CD14-positive monocyte (primary cell): ENCODE results near the gene MIPEP. TPM values are rescaled to one million over a fixed set of nuclear protein-coding genes. Genes with fewer than 3 reads are reported as not detected.

Experiments used
- DNase-seq, 3 donors: peaks; one replicate each; pipeline ENCODE4 v3.0.0-alpha.2; 2011 to 2022
- H2AFZ ChIP-seq: 2 replicates; pipeline ENCODE4 v1.6.0; 2012; ENCODE audit warnings: mild to moderate bottlenecking, low read depth, low read length, inconsistent platforms; ENCODE audit not compliant: insufficient read depth, poor library complexity, severe bottlenecking
- H3K27ac ChIP-seq, 2 donors: 1 replicate in 1 of 2; 2 replicates in 1 of 2; pipeline ENCODE4 v1.5.1; 2012 to 2013; ENCODE audit warnings: low read length in 2 of 2, control low read depth in 1 of 2, inconsistent platforms in 1 of 2, low read depth in 1 of 2, mild to moderate bottlenecking in 1 of 2
- H3K27me3 ChIP-seq, 2 donors: one replicate each; pipeline versions ENCODE4 v1.6.0 to v1.6.1; 2011 to 2013; ENCODE audit warnings: low read length in 2 of 2; ENCODE audit not compliant: control insufficient read depth in 2 of 2, insufficient read depth in 2 of 2
- H3K36me3 ChIP-seq, 2 donors: replicated peaks in 1 of 2; 1 replicate in 1 of 2; 2 replicates in 1 of 2; pipeline versions ENCODE4 v1.5.1 to v1.6.1; 2012 to 2013; ENCODE audit warnings: low read length in 2 of 2, control low read depth in 1 of 2, inconsistent platforms in 1 of 2, mild to moderate bottlenecking in 1 of 2; ENCODE audit not compliant: insufficient read depth in 2 of 2, control insufficient read depth in 1 of 2
- H3K4me1 ChIP-seq, 2 donors: 1 replicate in 1 of 2; 2 replicates in 1 of 2; pipeline versions ENCODE4 v1.5.1 to v1.6.1; 2012 to 2013; ENCODE audit warnings: low read length in 2 of 2, control low read depth in 1 of 2, inconsistent platforms in 1 of 2, mild to moderate bottlenecking in 1 of 2, moderate library complexity in 1 of 2; ENCODE audit not compliant: insufficient read depth in 2 of 2, control insufficient read depth in 1 of 2
- H3K4me2 ChIP-seq: replicated peaks from 2 replicates; pipeline ENCODE3; 2012; ENCODE audit warnings: low read length, moderate library complexity, mild to moderate bottlenecking; ENCODE audit not compliant: poor library complexity, severe bottlenecking; ENCODE audit errors: extremely low read depth
- H3K4me3 ChIP-seq, 3 experiments: fragments of 200-600 bp in 1 of 3; sonication (generic) in 1 of 3; replicated peaks in 1 of 3; 1 replicate in 2 of 3; 2 replicates in 1 of 3; pipeline ENCODE4 v1.5.1; 2011 to 2013; ENCODE audit warnings: low read length in 3 of 3, mild to moderate bottlenecking in 3 of 3, control low read depth in 2 of 3, low read depth in 2 of 3, inconsistent platforms in 1 of 3, moderate library complexity in 1 of 3
- H3K79me2 ChIP-seq: 2 replicates; pipeline ENCODE4 v1.6.0; 2012; ENCODE audit warnings: mild to moderate bottlenecking, control low read depth, inconsistent platforms, low read length, moderate library complexity; ENCODE audit not compliant: insufficient read depth
- H3K9ac ChIP-seq: 2 replicates; pipeline ENCODE4 v1.6.0; 2017; ENCODE audit warnings: low read length, mild to moderate bottlenecking; ENCODE audit not compliant: insufficient read depth, poor library complexity, severe bottlenecking
- H3K9me3 ChIP-seq, 2 donors: replicated peaks in 1 of 2; 1 replicate in 1 of 2; 2 replicates in 1 of 2; pipeline versions ENCODE4 v1.5.1 to v1.6.1; 2012 to 2013; ENCODE audit warnings: low read length in 2 of 2, control low read depth in 1 of 2; ENCODE audit not compliant: control insufficient read depth in 1 of 2, insufficient read depth in 1 of 2
- H4K20me1 ChIP-seq: 2 replicates; pipeline ENCODE4 v1.6.0; 2012; ENCODE audit warnings: mild to moderate bottlenecking, low read length, control low read depth, moderate library complexity; ENCODE audit not compliant: insufficient read depth
- H3K27ac Mint-ChIP-seq, 7 donors: one replicate each; pipeline ENCODE4 v1.8.0; 2020; ENCODE audit warnings: mild to moderate bottlenecking in 7 of 7, mixed read lengths in 7 of 7, moderate library complexity in 6 of 7, inconsistent platforms in 2 of 7
- H3K27me3 Mint-ChIP-seq, 3 donors: one replicate each; pipeline ENCODE4 v1.8.0; 2021 to 2022; ENCODE audit warnings: low read depth in 3 of 3, mild to moderate bottlenecking in 3 of 3, mixed read lengths in 3 of 3, moderate library complexity in 3 of 3, inconsistent platforms in 1 of 3
- H3K36me3 Mint-ChIP-seq, 2 donors: one replicate each; pipeline ENCODE4 v1.8.0; 2020; ENCODE audit warnings: mixed read lengths in 2 of 2, inconsistent platforms in 1 of 2, mild to moderate bottlenecking in 1 of 2
- H3K4me1 Mint-ChIP-seq: one replicate; pipeline ENCODE4 v1.8.0; 2020; ENCODE audit warnings: mild to moderate bottlenecking, mixed read lengths
- H3K4me3 Mint-ChIP-seq, 2 donors: one replicate each; pipeline ENCODE4 v1.8.0; 2020; ENCODE audit warnings: mild to moderate bottlenecking in 2 of 2, mixed read lengths in 2 of 2, moderate library complexity in 1 of 2
- H3K9me3 Mint-ChIP-seq, 7 donors: one replicate each; pipeline ENCODE4 v1.8.0; 2020 to 2022; ENCODE audit warnings: mixed read lengths in 7 of 7, mild to moderate bottlenecking in 6 of 7, moderate library complexity in 6 of 7, inconsistent platforms in 2 of 7
- WGBS: methylation state at CpG from one replicate; pipeline ENCODE4 v1.1.5; 2013; ENCODE audit warnings: missing lambda C conversion rate; ENCODE audit not compliant: insufficient coverage; 5-methylcytosine and 5-hydroxymethylcytosine counted together
- intact Hi-C, 2 donors: fragments of 100-400 bp; cut with micrococcal nuclease; formaldehyde crosslinking; loops; one replicate each; pipeline versions ENCODE4 v1.15.0 to v1.15.1; 2023
- polyA plus RNA-seq, 3 donors: library from polyadenylated mRNA; depleted of rRNA in 1 of 3; unstranded in 2 of 3; stranded (reverse) in 1 of 3; fragments of 300-500 nt in 2 of 3; fragments of >200 nt in 1 of 3; fragmentation: Illumina TruSeq in 2 of 3; gene quantifications; 1 replicate in 2 of 3; 2 replicates in 1 of 3; pipeline ENCODE4 v1.2.3, GENCODE V29; 2012 to 2021
- TF ChIP-seq, protein P1 (sequence below): fragments of 200-600 bp; IDR thresholded peaks from one replicate; pipeline ENCODE4 v1.8.0; 2022; ENCODE audit warnings: antibody characterized with exemption, mild to moderate bottlenecking

Gene MIPEP
- polyA plus RNA-seq, 3 donors: 1.2 to 9.9 (median 7.7) TPM

GRCh38 chr13:23865026-23865425, 24.2 kb downstream of the MIPEP start:
- no peaks in the 10 kb centered on the region for H3K79me2 ChIP-seq
- H3K4me3 Mint-ChIP-seq: no peak overlapping the region
- H3K9me3 Mint-ChIP-seq: no peaks in the 10 kb centered on the region
- H3K4me1 ChIP-seq: no peaks in the 10 kb centered on the region
- intact Hi-C loops: no loop called here
- no peaks in the 10 kb centered on the region for H3K27me3 ChIP-seq
- no peaks in the 10 kb centered on the region for H3K4me1 Mint-ChIP-seq
- H3K36me3 Mint-ChIP-seq: peaks cover 2 to 10% of the 10 kb centered on the region in 2 donors
- H3K27me3 Mint-ChIP-seq: peaks cover 0 to 2% (median 1%) of the 10 kb centered on the region in 3 donors
- H3K27ac Mint-ChIP-seq: no peak overlapping the region
- no peak overlapping the region for H3K4me2 ChIP-seq
- H3K9ac ChIP-seq: no peak overlapping the region
- H4K20me1 ChIP-seq: no peaks in the 10 kb centered on the region
- H3K9me3 ChIP-seq: no peaks in the 10 kb centered on the region
- H3K36me3 ChIP-seq: peaks cover 0 to 9% of the 10 kb centered on the region in 2 donors
- H2AFZ ChIP-seq: no peak overlapping the region
- H3K27ac ChIP-seq: no peak overlapping the region
- WGBS: no CpG with 5 or more reads among the region's 1 CpG
- no peak for DNase-seq
- TF ChIP-seq, protein P1, sequence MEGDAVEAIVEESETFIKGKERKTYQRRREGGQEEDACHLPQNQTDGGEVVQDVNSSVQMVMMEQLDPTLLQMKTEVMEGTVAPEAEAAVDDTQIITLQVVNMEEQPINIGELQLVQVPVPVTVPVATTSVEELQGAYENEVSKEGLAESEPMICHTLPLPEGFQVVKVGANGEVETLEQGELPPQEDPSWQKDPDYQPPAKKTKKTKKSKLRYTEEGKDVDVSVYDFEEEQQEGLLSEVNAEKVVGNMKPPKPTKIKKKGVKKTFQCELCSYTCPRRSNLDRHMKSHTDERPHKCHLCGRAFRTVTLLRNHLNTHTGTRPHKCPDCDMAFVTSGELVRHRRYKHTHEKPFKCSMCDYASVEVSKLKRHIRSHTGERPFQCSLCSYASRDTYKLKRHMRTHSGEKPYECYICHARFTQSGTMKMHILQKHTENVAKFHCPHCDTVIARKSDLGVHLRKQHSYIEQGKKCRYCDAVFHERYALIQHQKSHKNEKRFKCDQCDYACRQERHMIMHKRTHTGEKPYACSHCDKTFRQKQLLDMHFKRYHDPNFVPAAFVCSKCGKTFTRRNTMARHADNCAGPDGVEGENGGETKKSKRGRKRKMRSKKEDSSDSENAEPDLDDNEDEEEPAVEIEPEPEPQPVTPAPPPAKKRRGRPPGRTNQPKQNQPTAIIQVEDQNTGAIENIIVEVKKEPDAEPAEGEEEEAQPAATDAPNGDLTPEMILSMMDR: no peak
- H3K4me3 ChIP-seq: no peak overlapping the region

DNA sequence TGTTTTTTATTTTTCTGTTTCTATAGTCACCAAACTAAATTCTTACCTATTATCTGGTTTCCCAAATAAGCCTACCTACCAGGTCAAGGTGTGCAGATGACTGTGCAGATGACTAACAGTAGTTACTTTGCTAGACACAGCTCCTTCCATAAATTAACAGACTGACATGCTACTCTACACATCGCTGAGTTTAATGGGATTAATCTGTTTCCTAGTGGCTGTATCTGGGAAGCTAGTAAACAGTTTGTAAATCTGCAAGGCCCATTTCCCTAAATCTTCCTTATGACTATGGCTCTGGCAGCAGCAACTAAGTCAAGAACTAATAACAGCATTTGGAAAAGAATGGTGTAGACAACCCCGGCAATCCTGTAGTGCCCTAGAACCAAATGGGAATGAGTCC, 27.9 kb downstream of the MIPEP start:
- intact Hi-C loops: no loop called here
- TF ChIP-seq, protein P1: no peak

More for the DNA sequence above, 27.9 kb downstream of the MIPEP start:
- Histone ChIP-seq H3K36me3 (peaks cover 0 to 9% of the 10 kb centered on the region in 2 donors), H3K27me3 (no peaks in the 10 kb centered on the region), H3K27ac (no peak overlapping the region), H3K4me3 (no peak overlapping the region), H4K20me1 (no peaks in the 10 kb centered on the region), H3K4me1 (no peaks in the 10 kb centered on the region), H3K4me2 (no peak overlapping the region), H3K79me2 (no peaks in the 10 kb centered on the region), H3K9me3 (no peaks in the 10 kb centered on the region), H3K9ac (no peak overlapping the region), H2AFZ (no peak overlapping the region)
- Mint-ChIP-seq H3K36me3 (peaks cover 2 to 8% of the 10 kb centered on the region in 2 donors), H3K9me3 (no peaks in the 10 kb centered on the region), H3K27me3 (peaks cover 0 to 2% (median 1%) of the 10 kb centered on the region in 3 donors), H3K4me3 (no peak overlapping the region), H3K27ac (no peak overlapping the region), H3K4me1 (no peaks in the 10 kb centered on the region)
- no CpG with 5 or more reads among the region's 2 CpGs for WGBS
- DNase-seq: no peak
